Heart left ventricle (tissue), 16 donors: ENCODE measurements around the gene PARD3. TPM values are rescaled to one million over a fixed set of nuclear protein-coding genes. Genes with fewer than 3 reads are reported as not detected.
A peak's percentile ranks its signal among the peaks of the same experiment; 100 is the strongest.

Experiments used
- ATAC-seq, 4 donors: fragments of 200-7000 bp; cut with Tn5 transposase; one replicate each; pipeline ENCODE4 v1.9.1; 2020 to 2022; ENCODE audit warnings: moderate library complexity in 4 of 4, mild to moderate bottlenecking in 3 of 4, moderate number of reproducible peaks in 1 of 4
- DNase-seq, 5 donors: peaks; one replicate each; pipeline ENCODE4 v3.0.0-alpha.2; 2020
- H3K27ac ChIP-seq, 12 donors: fragments of 200-600 bp; sonication (generic) in 4 of 12; one replicate each; pipeline versions ENCODE4 v1.5.0 to v1.8.0; 2016 to 2022; ENCODE audit warnings: mild to moderate bottlenecking in 2 of 12
- H3K27me3 ChIP-seq, 9 donors: fragments of 200-600 bp; sonication (generic) in 2 of 9; one replicate each; pipeline versions ENCODE4 v1.5.1 to v1.8.0; 2016 to 2022; ENCODE audit warnings: mild to moderate bottlenecking in 3 of 9
- H3K36me3 ChIP-seq, 9 donors: fragments of 200-600 bp; sonication (generic) in 2 of 9; one replicate each; pipeline versions ENCODE4 v1.5.0 to v1.8.0; 2018 to 2022; ENCODE audit warnings: mild to moderate bottlenecking in 2 of 9
- H3K4me1 ChIP-seq, 12 donors: fragments of 200-600 bp; sonication (generic) in 4 of 12; one replicate each; pipeline versions ENCODE4 v1.5.0 to v1.8.0; 2016 to 2022; ENCODE audit warnings: mild to moderate bottlenecking in 3 of 12
- H3K4me3 ChIP-seq, 12 donors: fragments of 200-600 bp; sonication (generic) in 4 of 12; one replicate each; pipeline versions ENCODE4 v1.5.0 to v1.8.0; 2017 to 2022; ENCODE audit warnings: mild to moderate bottlenecking in 9 of 12, moderate library complexity in 4 of 12
- H3K9me3 ChIP-seq, 12 donors: fragments of 200-600 bp; sonication (generic) in 4 of 12; one replicate each; pipeline versions ENCODE4 v1.5.0 to v1.8.0; 2016 to 2022; ENCODE audit warnings: mild to moderate bottlenecking in 1 of 12
- POLR2A ChIP-seq, 2 donors: fragments of 450-650 bp; IDR thresholded peaks; one replicate each; pipeline ENCODE4 v1.6.1; 2017; ENCODE audit warnings: antibody characterized with exemption in 2 of 2, mild to moderate bottlenecking in 2 of 2, moderate library complexity in 2 of 2
- WGBS, 4 donors: extraction: QIAGEN DNeasy Blood & Tissue Kit in 2 of 4; methylation state at CpG; one replicate each; pipeline versions ENCODE4 v1.1.5 to v1.1.7; 2013 to 2018; 5-methylcytosine and 5-hydroxymethylcytosine counted together
- intact Hi-C, 10 donors: fragments of 100-400 bp; cut with DNase I; formaldehyde crosslinking; loops; one replicate each; pipeline versions ENCODE4 v1.11.1 to v1.14.2; 2022
- polyA plus RNA-seq, 2 donors: library from polyadenylated mRNA; stranded (reverse); fragments of 200-250 nt; gene quantifications; one replicate each; pipeline ENCODE4 v1.2.3, GENCODE V29; 2013
- total RNA-seq, 9 donors: library from RNA; depleted of rRNA in 2 of 9; stranded (reverse); fragments of >200 nt in 2 of 9; fragmentation: NEBNext Ultra II Directional in 3 of 9; extraction: Animal tissue kit (Norgen Biotek cat#: 25700) in 3 of 9; gene quantifications; one replicate each; pipeline versions ENCODE4 v1.1.0 to v1.2.4, GENCODE V29; 2016 to 2023
- TF ChIP-seq, protein P1 (sequence below), 12 donors: fragments of 200-600 bp; sonication (generic) in 4 of 12; IDR thresholded peaks; one replicate each; pipeline versions ENCODE4 v1.5.0 to v1.8.0; 2018 to 2022; ENCODE audit warnings: antibody characterized with exemption in 12 of 12, mild to moderate bottlenecking in 5 of 12
- donor health status: ischemic (EF 13 %, LVEDD 7.1; RV severe dilation, severe dysfunction).
- donor health status: healthy with polysubstance abuse.
- donor health status: DM: no; HTN: yes; CAD: no.
- donor health status: DM: no; HTN: no; CAD: no.
- donor health status: ischemic (EF 25% LVEDD 6.9; RV normal size, moderate dysfunction).
- donor health status: ischemic (EF 25% LVEDD 5.7; RV mildly dilated, moderate dysfunction).
- donor health status: healthy.
- donor health status: DM: yes; HTN: yes; CAD: no.
- donor health status: ischemic (EF 35%, LVEDD 5.7; RV mildly dilated, moderate dysfunction).
- donor health status: nonischemic (EF 11% LVEDD 7.7; RV severe dilation, severe dysfunction).
- donor health status: DM: yes; HTN: yes; CAD: no.
- donor health status: PGD.
- donor health status: ischemic (EF 29% LVEDD 5.4; RV normal size, mild dysfunction).
- donor health status: nonischemic (EF 23%, LVEDD 6.1; RV moderate dilation, normal function).

PARD3 gene
- total and polyA plus RNA-seq, 11 donors, result 24.8 to 69.7 (median 33.1) TPM

GRCh38 chr10:34474555-34475273 is 340.4 kb downstream of the PARD3 start:
- Histone ChIP-seq H3K9me3 (no peaks in the 10 kb centered on the region), H3K27me3 (no peaks in the 10 kb centered on the region), H3K36me3 (peaks cover 0 to 4% (median 0%) of the 10 kb centered on the region in 9 donors), H3K4me1 (peaks cover 0 to 25% (median 0%) of the 10 kb centered on the region in 12 donors), H3K27ac (no peak overlapping the region), H3K4me3 (no peak overlapping the region)
- intact Hi-C loops, result no loop called here
- no peak for TF ChIP-seq POLR2A (IDR thresholded peaks at IDR 0.05)
- TF ChIP-seq, protein P1, sequence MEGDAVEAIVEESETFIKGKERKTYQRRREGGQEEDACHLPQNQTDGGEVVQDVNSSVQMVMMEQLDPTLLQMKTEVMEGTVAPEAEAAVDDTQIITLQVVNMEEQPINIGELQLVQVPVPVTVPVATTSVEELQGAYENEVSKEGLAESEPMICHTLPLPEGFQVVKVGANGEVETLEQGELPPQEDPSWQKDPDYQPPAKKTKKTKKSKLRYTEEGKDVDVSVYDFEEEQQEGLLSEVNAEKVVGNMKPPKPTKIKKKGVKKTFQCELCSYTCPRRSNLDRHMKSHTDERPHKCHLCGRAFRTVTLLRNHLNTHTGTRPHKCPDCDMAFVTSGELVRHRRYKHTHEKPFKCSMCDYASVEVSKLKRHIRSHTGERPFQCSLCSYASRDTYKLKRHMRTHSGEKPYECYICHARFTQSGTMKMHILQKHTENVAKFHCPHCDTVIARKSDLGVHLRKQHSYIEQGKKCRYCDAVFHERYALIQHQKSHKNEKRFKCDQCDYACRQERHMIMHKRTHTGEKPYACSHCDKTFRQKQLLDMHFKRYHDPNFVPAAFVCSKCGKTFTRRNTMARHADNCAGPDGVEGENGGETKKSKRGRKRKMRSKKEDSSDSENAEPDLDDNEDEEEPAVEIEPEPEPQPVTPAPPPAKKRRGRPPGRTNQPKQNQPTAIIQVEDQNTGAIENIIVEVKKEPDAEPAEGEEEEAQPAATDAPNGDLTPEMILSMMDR (IDR thresholded peaks at IDR 0.05), result no peak
- DNase-seq (no peak), ATAC-seq (no peak)
- 93 to 96% (median 94%) methylated on average over 5 of the region's 5 CpGs for WGBS, 4 donors

GRCh38 chr10:34474009-34474376 is 341.1 kb downstream of the PARD3 start:
- Histone ChIP-seq H3K27ac (no peak overlapping the region), H3K27me3 (no peaks in the 10 kb centered on the region), H3K4me3 (no peak overlapping the region), H3K9me3 (no peaks in the 10 kb centered on the region), H3K4me1 (peaks cover 0 to 19% (median 0%) of the 10 kb centered on the region in 12 donors), H3K36me3 (peaks cover 0 to 6% (median 0%) of the 10 kb centered on the region in 9 donors)
- whole genome bisulfite sequencing, 4 donors, result 77 to 91% (median 87%) methylated on average over 2 of the region's 2 CpGs
- intact Hi-C loops, result no loop called here
- no peak for DNase-seq
- TF ChIP-seq, protein P1 (IDR thresholded peaks at IDR 0.05), result no peak
- TF ChIP-seq POLR2A (IDR thresholded peaks at IDR 0.05), result no peak
- peak in 2 of 4 donors; percentile 36 to 39 for ATAC-seq

DNA sequence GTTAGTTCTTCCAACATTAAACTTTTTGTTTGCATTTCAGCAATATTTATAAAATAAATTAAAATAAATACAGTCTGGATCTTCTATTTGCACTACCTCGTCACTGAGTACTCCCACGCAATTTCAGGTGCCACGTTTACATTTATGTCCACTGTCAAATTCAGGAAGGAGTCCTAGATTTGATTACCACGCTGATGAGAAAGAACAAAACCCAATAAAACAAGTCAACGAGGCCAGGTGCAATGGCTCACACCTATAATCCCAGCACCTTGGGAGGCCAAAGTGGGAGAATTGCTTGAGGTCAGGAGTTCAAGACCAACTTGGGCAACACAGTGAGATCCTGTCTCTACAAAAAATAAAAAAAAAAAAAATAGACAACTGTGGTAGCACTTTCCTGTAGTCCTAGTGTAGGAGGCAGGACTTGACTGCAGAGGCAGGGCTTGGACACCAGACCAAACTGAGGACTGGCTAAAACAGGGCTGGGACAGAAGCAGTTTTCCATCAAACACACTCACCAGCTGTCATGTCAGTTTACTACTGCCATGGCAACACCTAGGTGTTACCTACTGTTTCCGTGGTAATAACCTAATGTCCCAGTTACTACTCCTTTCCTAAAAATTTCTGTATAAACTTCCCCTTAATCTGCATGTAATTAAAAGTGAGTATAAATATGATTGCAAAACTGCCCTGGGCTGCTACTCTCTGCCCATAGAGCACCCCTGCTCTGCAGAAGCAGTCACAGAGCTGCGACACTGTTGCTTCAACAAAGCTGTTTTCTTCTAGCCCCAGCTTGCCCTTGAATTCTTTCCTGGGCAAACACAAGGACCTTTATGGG is 341.7 kb downstream of the PARD3 start:
- ATAC-seq, result peak; percentile 87 to 94 (median 88)
- no peak for TF ChIP-seq POLR2A (IDR thresholded peaks at IDR 0.05)
- TF ChIP-seq, protein P1 (IDR thresholded peaks at IDR 0.05), result no peak
- intact Hi-C loops, result no loop called here
- WGBS, 4 donors, result 88 to 90% (median 88%) methylated on average over 7 of the region's 7 CpGs
- Histone ChIP-seq H3K36me3 (peaks cover 0 to 6% (median 0%) of the 10 kb centered on the region in 9 donors), H3K4me1 (peaks cover 0 to 19% (median 0%) of the 10 kb centered on the region in 12 donors), H3K27ac (no peak overlapping the region), H3K9me3 (no peaks in the 10 kb centered on the region), H3K4me3 (no peak overlapping the region), H3K27me3 (no peaks in the 10 kb centered on the region)
- peak in 1 of 5 donors; percentile 35 for DNase-seq

DNA sequence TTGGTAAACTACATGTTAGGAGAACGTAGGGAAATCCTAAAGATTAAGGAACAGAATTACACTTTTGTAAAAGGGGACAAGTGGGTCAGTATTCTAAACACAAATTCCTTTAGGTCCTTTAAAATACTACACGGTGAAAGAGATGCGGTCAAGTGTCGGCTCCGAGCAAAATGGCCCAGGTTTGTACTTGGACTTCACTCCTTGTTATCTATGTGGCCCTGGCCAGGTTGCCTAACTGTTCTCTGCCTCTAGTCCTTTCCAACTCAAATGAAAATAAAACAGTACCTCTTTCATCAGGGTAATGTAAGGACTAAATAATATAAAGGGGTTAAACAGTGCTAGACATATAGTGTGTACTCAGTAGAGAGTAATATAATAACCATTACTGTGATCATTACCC is 344.8 kb downstream of the PARD3 start:
- Histone ChIP-seq H3K4me1 (peaks cover 0 to 19% (median 0%) of the 10 kb centered on the region in 12 donors), H3K9me3 (no peaks in the 10 kb centered on the region), H3K4me3 (no peak overlapping the region), H3K27ac (no peak overlapping the region), H3K36me3 (peaks cover 0 to 6% (median 0%) of the 10 kb centered on the region in 9 donors), H3K27me3 (no peaks in the 10 kb centered on the region)
- intact Hi-C loops, result no loop called here
- TF ChIP-seq POLR2A (IDR thresholded peaks at IDR 0.05), result no peak
- TF ChIP-seq, protein P1 (IDR thresholded peaks at IDR 0.05), result no peak
- ATAC-seq (no peak), DNase-seq (no peak)
- 88 to 97% (median 94%) methylated on average over 5 of the region's 5 CpGs for WGBS, 4 donors
